Suprapubic skin (tissue), 4 donors: ENCODE data around the gene SPAG6. TPM values are rescaled to one million over a fixed set of nuclear protein-coding genes. Genes with fewer than 3 reads are reported as not detected.
"Not testable (repeated sequence)": the region's sequence is repeated elsewhere in the genome, so short reads cannot be mapped to it uniquely, and the experiment has no call there.

Experiments used
- DNase-seq, 2 donors: peaks; one replicate each; pipeline ENCODE4 v3.0.0-alpha.2; 2019; ENCODE audit warnings: low spot score in 2 of 2
- H3K27ac ChIP-seq: fragments of 200-600 bp; sonication (generic); one replicate; pipeline ENCODE4 v1.5.1; 2019
- H3K27me3 ChIP-seq: fragments of 200-600 bp; sonication (generic); one replicate; pipeline ENCODE4 v1.5.1; 2019
- H3K36me3 ChIP-seq: fragments of 200-600 bp; sonication (generic); one replicate; pipeline ENCODE4 v1.5.1; 2019
- H3K4me1 ChIP-seq: fragments of 200-600 bp; sonication (generic); one replicate; pipeline ENCODE4 v1.5.1; 2019
- H3K4me3 ChIP-seq: fragments of 200-600 bp; sonication (generic); one replicate; pipeline ENCODE4 v1.5.1; 2019; ENCODE audit warnings: mild to moderate bottlenecking
- H3K9me3 ChIP-seq: fragments of 200-600 bp; sonication (generic); one replicate; pipeline ENCODE4 v1.5.1; 2019
- CTCF ChIP-seq, 2 donors: fragments of 200-600 bp in 1 of 2; fragments of 450-650 bp in 1 of 2; sonication (generic) in 1 of 2; IDR thresholded peaks; one replicate each; pipeline ENCODE4 v1.5.1; 2016 to 2019; ENCODE audit warnings: antibody characterized with exemption in 2 of 2, mild to moderate bottlenecking in 1 of 2, moderate library complexity in 1 of 2
- EP300 ChIP-seq: sonication (generic); formaldehyde crosslinking; IDR thresholded peaks from one replicate; pipeline ENCODE4 v1.6.1; 2017; ENCODE audit warnings: antibody characterized with exemption
- POLR2A ChIP-seq, 2 donors: fragments of 450-650 bp; IDR thresholded peaks; one replicate each; pipeline ENCODE4 v1.6.1; 2017; ENCODE audit warnings: antibody characterized with exemption in 2 of 2, mild to moderate bottlenecking in 2 of 2, moderate library complexity in 2 of 2
- POLR2AphosphoS5 ChIP-seq, 3 donors: sonication (generic); formaldehyde crosslinking; IDR thresholded peaks; one replicate each; pipeline ENCODE4 v1.6.1; 2017; ENCODE audit warnings: antibody characterized with exemption in 3 of 3
- WGBS: methylation state at CpG from one replicate; pipeline ENCODE4 v1.1.5; 2018; 5-methylcytosine and 5-hydroxymethylcytosine counted together
- total RNA-seq, 4 donors: library from RNA; depleted of rRNA; stranded (reverse); fragments of >200 nt; gene quantifications; one replicate each; pipeline ENCODE4 v1.1.0, GENCODE V29; 2016

The SPAG6 gene
- total RNA-seq, 4 donors from 2014 or later, result 0.34 to 1.1 (median 0.72) TPM; not detected in 1

DNA sequence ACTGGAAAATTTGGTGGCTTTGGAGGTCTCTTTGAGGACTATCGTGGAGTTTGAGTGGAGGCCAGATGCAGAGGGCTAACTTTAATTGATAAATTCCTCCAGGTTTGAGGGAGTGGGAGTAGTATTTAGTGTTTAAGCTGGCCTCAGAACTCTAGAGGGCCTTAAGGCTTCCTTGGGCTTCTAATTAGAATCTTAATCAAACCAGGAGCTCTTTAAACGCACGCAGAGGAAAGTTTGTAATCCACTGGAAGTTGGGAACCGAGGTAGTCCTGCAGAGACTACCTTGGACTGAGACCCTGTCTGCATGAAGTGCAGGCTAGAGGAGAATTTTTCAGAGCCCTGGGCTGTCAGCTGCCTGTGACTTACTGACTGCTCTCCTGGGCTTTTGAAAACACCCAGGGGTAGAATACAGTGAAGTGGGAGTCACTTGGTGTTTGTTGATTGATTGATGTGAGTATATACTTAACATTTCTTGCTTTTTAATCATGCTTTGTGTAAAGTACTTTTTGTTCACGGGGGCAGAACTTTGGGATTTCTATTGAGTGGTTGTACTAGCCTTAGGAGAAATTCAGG, 5.9 kb downstream of the SPAG6 start:
- Histone ChIP-seq H3K27me3 (peaks cover 47% of the 10 kb centered on the region), H3K4me1 (no peaks in the 10 kb centered on the region), H3K27ac (no peak overlapping the region), H3K4me3 (no peak overlapping the region), H3K36me3 (no peaks in the 10 kb centered on the region), H3K9me3 (no peaks in the 10 kb centered on the region)
- no peak for TF ChIP-seq POLR2AphosphoS5 (IDR thresholded peaks at IDR 0.05)
- no peak for TF ChIP-seq CTCF (IDR thresholded peaks at IDR 0.05)
- no peak for TF ChIP-seq EP300
- no peak for TF ChIP-seq POLR2A (IDR thresholded peaks at IDR 0.05)
- WGBS, result 94% methylated on average over 2 of the region's 5 CpGs
- no peak for DNase-seq

DNA sequence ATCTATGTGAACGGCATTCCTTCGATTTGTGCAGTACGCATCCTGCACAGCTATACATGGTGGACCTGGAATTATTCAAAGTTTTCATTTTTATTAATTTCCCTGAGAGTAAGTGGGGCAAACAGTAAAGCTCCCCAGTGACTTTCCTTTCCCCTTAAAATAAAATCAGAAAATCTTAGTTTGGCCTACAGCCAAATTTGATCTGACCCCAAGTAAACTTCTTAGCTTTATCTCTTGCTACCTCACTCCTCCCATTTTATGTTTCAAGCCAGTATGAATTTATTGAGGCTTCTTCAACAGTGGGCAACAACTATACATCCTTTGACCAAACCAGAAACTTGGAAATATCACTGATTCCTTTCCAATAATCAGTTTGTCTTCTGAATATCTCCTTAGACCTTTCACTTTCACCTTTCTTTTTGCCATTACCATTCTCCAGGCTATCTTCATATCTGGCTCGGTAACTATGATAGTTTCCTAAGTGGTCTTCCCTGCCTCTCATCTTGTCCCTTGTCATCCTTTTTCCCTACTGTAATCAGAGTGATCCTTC, 11.1 kb downstream of the SPAG6 start:
- no peaks in the 10 kb centered on the region for H3K4me1 ChIP-seq
- WGBS, result 90% methylated on average over 4 of the region's 4 CpGs

DNA sequence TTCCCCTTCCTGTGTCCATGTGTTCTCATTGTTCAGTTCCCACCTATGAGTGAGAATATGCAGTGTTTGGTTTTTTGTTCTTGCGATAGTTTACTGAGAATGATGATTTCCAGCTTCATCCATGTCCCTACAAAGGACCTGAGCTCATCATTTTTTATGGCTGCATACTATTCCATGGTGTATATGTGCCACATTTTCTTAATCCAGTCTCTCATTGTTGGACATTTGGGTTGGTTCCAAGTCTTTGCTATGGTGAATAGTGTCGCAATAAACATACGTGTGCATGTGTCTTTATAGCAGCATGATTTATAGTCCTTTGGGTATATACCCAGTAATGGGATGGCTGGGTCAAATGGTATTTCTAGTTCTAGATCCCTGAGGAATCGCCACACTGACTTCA, 12.5 kb downstream of the SPAG6 start:
- peaks cover 18% of the 10 kb centered on the region for H3K27me3 ChIP-seq
- not testable (repeated sequence) for H3K9me3 ChIP-seq, H3K27ac ChIP-seq, H3K4me1 ChIP-seq, H3K36me3 ChIP-seq, DNase-seq, H3K4me3 ChIP-seq
- 86% methylated on average over 4 of the region's 4 CpGs for WGBS

More for the DNA sequence above, 11.1 kb downstream of the SPAG6 start:
- H3K9me3 ChIP-seq, result no peaks in the 10 kb centered on the region
- H3K27me3 ChIP-seq, result peaks cover 17% of the 10 kb centered on the region
- H3K36me3 ChIP-seq, result no peaks in the 10 kb centered on the region
- H3K4me3 ChIP-seq, result no peak overlapping the region
- TF ChIP-seq POLR2A (IDR thresholded peaks at IDR 0.05) (no peak), POLR2AphosphoS5 (IDR thresholded peaks at IDR 0.05) (no peak), EP300 (no peak), CTCF (IDR thresholded peaks at IDR 0.05) (no peak)
- H3K27ac ChIP-seq, result no peak overlapping the region
- no peak for DNase-seq

GRCh38 chr10:22363305-22363704, 18.0 kb downstream of the SPAG6 start:
- WGBS, result 88% methylated on average over 6 of the region's 6 CpGs
- Histone ChIP-seq H3K9me3 (no peaks in the 10 kb centered on the region), H3K4me1 (no peaks in the 10 kb centered on the region), H3K27me3 (peaks cover 4% of the 10 kb centered on the region), H3K4me3 (no peak overlapping the region), H3K36me3 (no peaks in the 10 kb centered on the region), H3K27ac (no peak overlapping the region)
- TF ChIP-seq EP300 (no peak), POLR2A (IDR thresholded peaks at IDR 0.05) (no peak), POLR2AphosphoS5 (IDR thresholded peaks at IDR 0.05) (no peak), CTCF (IDR thresholded peaks at IDR 0.05) (no peak)
- DNase-seq, result no peak

DNA sequence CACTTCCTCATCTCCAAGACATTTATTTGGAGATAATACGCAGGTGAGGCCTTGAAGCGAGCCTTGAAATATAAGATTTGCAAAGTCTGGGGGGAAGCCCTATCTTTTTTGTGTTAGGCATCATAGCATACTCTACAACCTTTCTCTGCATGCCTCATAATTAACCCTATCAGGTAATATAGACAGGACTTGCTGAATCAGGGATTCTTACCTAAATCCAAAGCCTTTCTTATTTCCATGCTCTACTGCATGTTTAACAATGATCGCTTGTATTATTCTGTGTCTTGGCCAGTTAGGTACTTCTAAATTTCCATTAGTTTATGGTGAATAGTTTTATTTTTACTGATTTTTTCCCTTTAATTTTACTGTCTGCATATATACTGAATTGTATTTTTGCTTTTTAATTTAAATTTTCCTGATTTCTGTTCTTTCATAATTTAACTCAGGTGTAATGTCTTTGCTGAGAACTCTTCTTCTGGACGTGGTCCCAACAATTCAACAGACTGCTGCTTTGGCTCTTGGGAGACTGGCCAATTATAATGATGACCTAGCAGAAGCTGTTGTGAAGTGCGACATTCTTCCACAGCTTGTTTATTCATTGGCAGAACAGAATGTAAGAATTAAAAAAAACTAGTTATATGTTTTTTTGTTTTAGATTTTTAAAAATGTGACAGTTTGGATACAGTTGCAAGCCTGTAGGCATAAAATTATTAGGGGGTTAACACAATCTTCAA, 19.3 kb downstream of the SPAG6 start:
- Histone ChIP-seq H3K9me3 (no peaks in the 10 kb centered on the region), H3K4me1 (no peaks in the 10 kb centered on the region), H3K36me3 (no peaks in the 10 kb centered on the region), H3K27ac (no peak overlapping the region), H3K4me3 (no peak overlapping the region), H3K27me3 (peaks cover 10% of the 10 kb centered on the region)
- TF ChIP-seq POLR2AphosphoS5 (IDR thresholded peaks at IDR 0.05) (no peak), CTCF (IDR thresholded peaks at IDR 0.05) (no peak), POLR2A (IDR thresholded peaks at IDR 0.05) (no peak), EP300 (no peak)
- no peak for DNase-seq
- 87% methylated on average over 5 of the region's 5 CpGs for WGBS
